ENCODE measurements around the gene SSU72. TPM values are rescaled to one million over a fixed set of nuclear protein-coding genes. Genes with fewer than 3 reads are reported as not detected.
"Not testable (repeated sequence)": the region's sequence is repeated elsewhere in the genome, so short reads cannot be mapped to it uniquely, and the experiment has no call there.

Gene SSU72
- polyA plus RNA-seq, 1 experiment, result 101 TPM

- CTCF ChIA-PET; H3K4me3 ChIP-seq (ENCODE audit: low read depth, low read length); DNase-seq (ENCODE audit: low read depth); H3K27me3 ChIP-seq (ENCODE audit: control insufficient read depth, insufficient read depth, low read length); POLR2A ChIA-PET: not testable (repeated sequence)
- H3K36me3 ChIP-seq (ENCODE audit: control insufficient read depth, insufficient read depth, low read length), result peaks cover 11% of the 10 kb centered on the region
Measured at GRCh38 chr1:1523651-1524050, 51.0 kb downstream of the SSU72 start.

GRCh38 chr1:1523226-1523625 is 51.4 kb downstream of the SSU72 start:
- H3K4me3 ChIP-seq (ENCODE audit: low read depth, low read length); POLR2A ChIA-PET; H3K27me3 ChIP-seq (ENCODE audit: control insufficient read depth, insufficient read depth, low read length); CTCF ChIA-PET; DNase-seq (ENCODE audit: low read depth): not testable (repeated sequence)
- H3K36me3 ChIP-seq (ENCODE audit: control insufficient read depth, insufficient read depth, low read length), result peaks cover 13% of the 10 kb centered on the region

GRCh38 chr1:1522536-1522935 is 52.1 kb downstream of the SSU72 start:
- CTCF ChIA-PET; H3K4me3 ChIP-seq (ENCODE audit: low read depth, low read length); DNase-seq (ENCODE audit: low read depth); POLR2A ChIA-PET; H3K27me3 ChIP-seq (ENCODE audit: control insufficient read depth, insufficient read depth, low read length): not testable (repeated sequence)
- H3K36me3 ChIP-seq (ENCODE audit: control insufficient read depth, insufficient read depth, low read length), result peaks cover 18% of the 10 kb centered on the region

- ChIA-PET CTCF (no interaction called here), POLR2A (no interaction called here)
- Histone ChIP-seq H3K4me3 (ENCODE audit: low read depth, low read length) (no peak overlapping the region), H3K27me3 (ENCODE audit: control insufficient read depth, insufficient read depth, low read length) (no peaks in the 10 kb centered on the region), H3K36me3 (ENCODE audit: control insufficient read depth, insufficient read depth, low read length) (peaks cover 16% of the 10 kb centered on the region)
- DNase-seq (ENCODE audit: low read depth), result no peak
- TF ChIP-seq, protein P1, sequence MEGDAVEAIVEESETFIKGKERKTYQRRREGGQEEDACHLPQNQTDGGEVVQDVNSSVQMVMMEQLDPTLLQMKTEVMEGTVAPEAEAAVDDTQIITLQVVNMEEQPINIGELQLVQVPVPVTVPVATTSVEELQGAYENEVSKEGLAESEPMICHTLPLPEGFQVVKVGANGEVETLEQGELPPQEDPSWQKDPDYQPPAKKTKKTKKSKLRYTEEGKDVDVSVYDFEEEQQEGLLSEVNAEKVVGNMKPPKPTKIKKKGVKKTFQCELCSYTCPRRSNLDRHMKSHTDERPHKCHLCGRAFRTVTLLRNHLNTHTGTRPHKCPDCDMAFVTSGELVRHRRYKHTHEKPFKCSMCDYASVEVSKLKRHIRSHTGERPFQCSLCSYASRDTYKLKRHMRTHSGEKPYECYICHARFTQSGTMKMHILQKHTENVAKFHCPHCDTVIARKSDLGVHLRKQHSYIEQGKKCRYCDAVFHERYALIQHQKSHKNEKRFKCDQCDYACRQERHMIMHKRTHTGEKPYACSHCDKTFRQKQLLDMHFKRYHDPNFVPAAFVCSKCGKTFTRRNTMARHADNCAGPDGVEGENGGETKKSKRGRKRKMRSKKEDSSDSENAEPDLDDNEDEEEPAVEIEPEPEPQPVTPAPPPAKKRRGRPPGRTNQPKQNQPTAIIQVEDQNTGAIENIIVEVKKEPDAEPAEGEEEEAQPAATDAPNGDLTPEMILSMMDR (IDR thresholded peaks at IDR 0.05; ENCODE audit: insufficient read depth, low read depth, low read length), result no peak
Measured at GRCh38 chr1:1521331-1521730, 53.3 kb downstream of the SSU72 start.

DNA sequence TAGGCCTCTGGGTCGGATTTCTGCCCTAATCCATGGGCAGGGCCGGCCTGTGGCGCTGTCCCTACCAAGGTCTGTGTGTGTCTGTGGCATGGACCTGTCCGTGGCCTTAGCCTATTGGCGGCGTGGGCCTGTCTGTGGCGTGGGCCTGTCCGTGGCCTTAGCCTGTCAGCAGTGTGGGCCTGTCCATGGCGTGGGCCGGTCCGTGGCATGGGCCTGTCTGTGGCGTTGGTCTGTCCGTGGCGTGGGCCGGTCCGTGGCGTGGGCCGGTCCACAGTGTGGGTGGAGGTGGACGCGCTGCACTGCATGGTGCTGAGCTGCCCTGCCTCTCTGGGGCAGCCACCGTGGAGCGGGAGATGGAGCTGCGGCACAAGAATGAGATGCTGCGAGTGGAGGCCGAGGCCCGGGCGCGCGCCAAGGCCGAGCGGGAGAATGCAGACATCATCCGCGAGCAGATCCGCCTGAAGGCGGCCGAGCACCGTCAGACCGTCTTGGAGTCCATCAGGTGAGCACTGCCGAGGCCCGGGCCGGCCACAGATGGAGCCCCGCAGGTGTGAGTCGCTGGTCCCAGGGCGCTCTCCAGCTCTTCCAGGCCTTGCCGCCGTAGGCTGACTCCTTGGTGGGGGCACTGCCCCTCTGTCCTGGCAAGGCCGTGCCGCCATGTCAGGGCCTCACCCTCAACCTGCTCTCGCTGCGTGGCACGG is 54.7 kb downstream of the SSU72 start:
- H3K4me3 ChIP-seq (ENCODE audit: low read depth, low read length); DNase-seq (ENCODE audit: low read depth); CTCF ChIA-PET; POLR2A ChIA-PET; H3K27me3 ChIP-seq (ENCODE audit: control insufficient read depth, insufficient read depth, low read length): not testable (repeated sequence)
- H3K36me3 ChIP-seq (ENCODE audit: control insufficient read depth, insufficient read depth, low read length), result peaks cover 17% of the 10 kb centered on the region

GRCh38 chr1:1518621-1519007 is 56.0 kb downstream of the SSU72 start:
- H3K27me3 ChIP-seq (ENCODE audit: control insufficient read depth, insufficient read depth, low read length); CTCF ChIA-PET; H3K4me3 ChIP-seq (ENCODE audit: low read depth, low read length); DNase-seq (ENCODE audit: low read depth); POLR2A ChIA-PET: not testable (repeated sequence)
- H3K36me3 ChIP-seq (ENCODE audit: control insufficient read depth, insufficient read depth, low read length), result peaks cover 15% of the 10 kb centered on the region

- DNase-seq (ENCODE audit: low read depth), result no peak
- Histone ChIP-seq H3K36me3 (ENCODE audit: control insufficient read depth, insufficient read depth, low read length) (peaks cover 15% of the 10 kb centered on the region), H3K27me3 (ENCODE audit: control insufficient read depth, insufficient read depth, low read length) (no peaks in the 10 kb centered on the region), H3K4me3 (ENCODE audit: low read depth, low read length) (no peak overlapping the region)
- ChIA-PET POLR2A (no interaction called here), CTCF (no interaction called here)
- TF ChIP-seq, protein P1 (IDR thresholded peaks at IDR 0.05; ENCODE audit: insufficient read depth, low read depth, low read length), result no peak
Measured at GRCh38 chr1:1517973-1518620, 56.6 kb downstream of the SSU72 start.

DNA sequence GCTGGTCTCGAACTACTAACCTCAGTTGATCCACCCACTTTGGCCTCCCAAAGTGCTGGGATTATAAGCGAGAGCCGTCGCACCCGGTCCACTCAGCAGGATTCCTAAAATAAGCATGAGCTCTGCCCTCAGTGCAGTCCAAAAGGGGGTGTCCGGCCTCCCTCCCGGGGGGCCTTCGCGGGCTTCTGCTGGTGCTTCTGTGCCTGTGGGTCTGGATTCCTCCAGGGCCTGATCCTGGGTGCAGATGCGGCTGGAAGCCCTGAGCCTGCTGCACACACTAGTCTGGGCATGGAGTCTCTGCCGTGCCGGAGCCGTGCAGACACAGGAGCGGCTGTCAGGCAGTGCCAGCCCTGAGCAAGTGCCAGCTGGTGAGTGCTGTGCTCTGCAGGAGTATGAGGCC is 57.7 kb downstream of the SSU72 start:
- H3K4me3 ChIP-seq (ENCODE audit: low read depth, low read length); POLR2A ChIA-PET; H3K27me3 ChIP-seq (ENCODE audit: control insufficient read depth, insufficient read depth, low read length); DNase-seq (ENCODE audit: low read depth); CTCF ChIA-PET: not testable (repeated sequence)
- peaks cover 15% of the 10 kb centered on the region for H3K36me3 ChIP-seq (ENCODE audit: control insufficient read depth, insufficient read depth, low read length)

DNA sequence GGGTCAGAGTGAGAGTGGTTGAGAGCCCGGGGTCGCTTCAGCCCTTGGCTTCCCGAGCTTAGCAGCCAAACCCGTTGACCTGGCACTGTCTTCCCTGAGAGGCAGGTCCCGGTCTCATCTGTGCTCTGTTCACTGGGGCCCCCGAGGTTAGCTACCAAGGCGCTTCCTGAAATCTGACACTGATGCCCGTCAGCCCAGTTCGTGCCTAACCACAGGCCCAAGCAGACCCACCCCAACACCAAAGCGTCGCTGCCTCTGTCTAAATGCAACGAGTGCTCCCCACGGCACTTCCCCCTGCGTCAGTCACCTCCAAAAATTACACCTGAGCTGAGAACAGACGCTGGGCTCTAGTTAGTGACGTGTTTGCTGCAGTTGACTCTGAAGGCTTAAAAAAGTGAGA is 60.3 kb downstream of the SSU72 start:
- H3K27me3 ChIP-seq (ENCODE audit: control insufficient read depth, insufficient read depth, low read length); H3K4me3 ChIP-seq (ENCODE audit: low read depth, low read length); POLR2A ChIA-PET; DNase-seq (ENCODE audit: low read depth); CTCF ChIA-PET: not testable (repeated sequence)
- peaks cover 12% of the 10 kb centered on the region for H3K36me3 ChIP-seq (ENCODE audit: control insufficient read depth, insufficient read depth, low read length)

GRCh38 chr1:1513675-1514074 is 61.0 kb downstream of the SSU72 start:
- POLR2A ChIA-PET; H3K4me3 ChIP-seq (ENCODE audit: low read depth, low read length); H3K27me3 ChIP-seq (ENCODE audit: control insufficient read depth, insufficient read depth, low read length); DNase-seq (ENCODE audit: low read depth); CTCF ChIA-PET: not testable (repeated sequence)
- H3K36me3 ChIP-seq (ENCODE audit: control insufficient read depth, insufficient read depth, low read length), result peaks cover 12% of the 10 kb centered on the region

- H3K36me3 ChIP-seq (ENCODE audit: control insufficient read depth, insufficient read depth, low read length); H3K27me3 ChIP-seq (ENCODE audit: control insufficient read depth, insufficient read depth, low read length); DNase-seq (ENCODE audit: low read depth); CTCF ChIA-PET; POLR2A ChIA-PET: not testable (repeated sequence)
- peak overlapping the region; percentile 72 for H3K4me3 ChIP-seq (ENCODE audit: low read depth, low read length)
Measured at GRCh38 chr1:1512425-1512824, 62.2 kb downstream of the SSU72 start.
